Right atrium auricular region (tissue), 2 donors: Measurements from ENCODE around the gene PRR23A. TPM values are rescaled to one million over a fixed set of nuclear protein-coding genes. Genes with fewer than 3 reads are reported as not detected.

Source experiments
- DNase-seq: peaks from one replicate; pipeline ENCODE4 v3.0.0-alpha.2; 2019; ENCODE audit warnings: low spot score
- H3K27ac ChIP-seq, 2 donors: fragments of 200-600 bp; sonication (generic); 1 replicate in 1 of 2; 2 replicates in 1 of 2; pipeline ENCODE4 v1.5.1; 2016 to 2019
- H3K27me3 ChIP-seq, 2 donors: fragments of 200-600 bp; sonication (generic); one replicate each; pipeline versions ENCODE4 v1.5.1 to v1.6.0; 2017 to 2019
- H3K36me3 ChIP-seq: fragments of 200-600 bp; sonication (generic); one replicate; pipeline ENCODE4 v1.5.1; 2016
- H3K4me1 ChIP-seq, 2 donors: fragments of 200-600 bp; sonication (generic); one replicate each; pipeline versions ENCODE4 v1.5.1 to v1.6.0; 2017 to 2019
- H3K4me3 ChIP-seq, 2 donors: fragments of 200-600 bp; sonication (generic); 1 replicate in 1 of 2; 2 replicates in 1 of 2; pipeline ENCODE4 v1.5.1; 2017 to 2019; ENCODE audit warnings: mild to moderate bottlenecking in 1 of 2, moderate library complexity in 1 of 2
- H3K9me3 ChIP-seq, 2 donors: fragments of 200-600 bp; sonication (generic); one replicate each; pipeline ENCODE4 v1.5.1; 2019
- total RNA-seq, 2 donors: library from RNA; depleted of rRNA; stranded (reverse); fragments of >200 nt; gene quantifications; one replicate each; pipeline ENCODE4 v1.1.0, GENCODE V29; 2016
- TF ChIP-seq, protein P1 (sequence below), 2 donors: fragments of 200-600 bp; sonication (generic); IDR thresholded peaks; one replicate each; pipeline ENCODE4 v1.5.1; 2019; ENCODE audit warnings: antibody characterized with exemption in 2 of 2

The PRR23A gene
- total RNA-seq, 2 donors from 2014 or later: not detected

DNA sequence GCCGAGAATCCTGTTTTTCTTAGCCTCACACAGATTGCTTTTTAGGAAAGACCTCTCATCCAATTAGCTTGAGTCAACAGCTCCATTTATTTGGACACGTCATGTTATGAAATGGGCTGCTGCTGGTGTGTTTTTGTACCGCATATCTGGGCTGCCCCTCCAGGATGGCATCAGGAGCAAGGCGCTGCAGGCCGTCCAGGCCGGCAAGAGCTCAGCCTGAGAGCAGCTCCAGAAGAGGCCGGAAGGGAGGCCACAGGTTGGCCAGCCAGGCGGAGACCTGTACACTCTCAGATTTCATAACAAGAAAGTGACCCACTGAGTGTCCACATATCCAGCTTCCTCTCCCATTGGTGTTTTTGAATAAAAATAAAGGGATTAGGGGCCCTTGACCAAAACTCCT is 30.7 kb downstream of the PRR23A start:
- Histone ChIP-seq H3K4me1 (peaks cover 0 to 7% of the 10 kb centered on the region in 2 donors), H3K36me3 (no peaks in the 10 kb centered on the region), H3K27ac (no peak overlapping the region), H3K4me3 (no peak overlapping the region), H3K27me3 (no peaks in the 10 kb centered on the region), H3K9me3 (no peaks in the 10 kb centered on the region)
- TF ChIP-seq, protein P1, sequence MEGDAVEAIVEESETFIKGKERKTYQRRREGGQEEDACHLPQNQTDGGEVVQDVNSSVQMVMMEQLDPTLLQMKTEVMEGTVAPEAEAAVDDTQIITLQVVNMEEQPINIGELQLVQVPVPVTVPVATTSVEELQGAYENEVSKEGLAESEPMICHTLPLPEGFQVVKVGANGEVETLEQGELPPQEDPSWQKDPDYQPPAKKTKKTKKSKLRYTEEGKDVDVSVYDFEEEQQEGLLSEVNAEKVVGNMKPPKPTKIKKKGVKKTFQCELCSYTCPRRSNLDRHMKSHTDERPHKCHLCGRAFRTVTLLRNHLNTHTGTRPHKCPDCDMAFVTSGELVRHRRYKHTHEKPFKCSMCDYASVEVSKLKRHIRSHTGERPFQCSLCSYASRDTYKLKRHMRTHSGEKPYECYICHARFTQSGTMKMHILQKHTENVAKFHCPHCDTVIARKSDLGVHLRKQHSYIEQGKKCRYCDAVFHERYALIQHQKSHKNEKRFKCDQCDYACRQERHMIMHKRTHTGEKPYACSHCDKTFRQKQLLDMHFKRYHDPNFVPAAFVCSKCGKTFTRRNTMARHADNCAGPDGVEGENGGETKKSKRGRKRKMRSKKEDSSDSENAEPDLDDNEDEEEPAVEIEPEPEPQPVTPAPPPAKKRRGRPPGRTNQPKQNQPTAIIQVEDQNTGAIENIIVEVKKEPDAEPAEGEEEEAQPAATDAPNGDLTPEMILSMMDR (IDR thresholded peaks at IDR 0.05): no peak
- no peak for DNase-seq

DNA sequence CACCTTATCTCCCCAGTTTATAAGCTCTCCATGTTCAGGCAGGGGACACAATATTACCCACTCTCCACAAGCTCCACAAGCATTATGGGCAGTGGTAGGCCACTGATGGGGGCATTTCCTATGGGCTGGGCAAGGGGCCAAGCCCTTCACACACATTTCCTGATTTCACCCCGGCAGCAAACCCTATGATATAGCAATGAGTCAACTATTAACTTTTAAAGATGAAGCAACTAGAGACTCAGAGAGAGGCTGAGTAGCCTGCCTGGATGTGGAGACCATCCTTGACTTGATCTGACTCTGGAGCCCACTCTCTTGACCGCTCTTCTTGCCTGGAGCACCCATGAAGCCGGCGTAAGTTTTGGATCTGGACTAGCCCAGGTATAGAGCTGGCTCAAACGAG is 31.6 kb downstream of the PRR23A start:
- Histone ChIP-seq H3K27ac (no peak overlapping the region), H3K4me1 (peaks cover 0 to 1% of the 10 kb centered on the region in 2 donors), H3K27me3 (no peaks in the 10 kb centered on the region), H3K4me3 (no peak overlapping the region), H3K9me3 (no peaks in the 10 kb centered on the region), H3K36me3 (no peaks in the 10 kb centered on the region)
- TF ChIP-seq, protein P1 (IDR thresholded peaks at IDR 0.05): no peak
- DNase-seq: peak; percentile 50

DNA sequence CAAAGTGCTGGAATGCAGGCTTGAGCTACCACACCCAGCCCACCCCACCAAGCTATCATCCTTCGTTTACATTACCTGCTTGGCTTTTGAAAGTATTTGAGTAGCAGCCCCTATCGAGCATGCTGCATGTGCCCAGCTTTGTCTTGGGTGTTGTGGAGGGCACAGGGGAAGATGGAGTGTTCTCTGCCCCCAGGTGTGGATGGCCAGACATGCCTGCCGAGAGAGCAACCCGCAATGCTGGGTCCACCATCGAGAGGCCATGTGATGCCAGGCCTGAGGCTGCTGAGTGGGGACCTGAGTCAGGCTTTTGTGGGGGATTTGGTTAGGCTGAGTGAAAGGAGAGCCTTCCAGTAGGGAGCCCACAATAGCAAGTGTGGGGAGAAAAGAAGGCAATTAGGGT is 33.1 kb downstream of the PRR23A start:
- H3K27me3 ChIP-seq: no peaks in the 10 kb centered on the region
- no peak overlapping the region for H3K27ac ChIP-seq
- TF ChIP-seq, protein P1 (IDR thresholded peaks at IDR 0.05): no peak
- H3K36me3 ChIP-seq: no peaks in the 10 kb centered on the region
- DNase-seq: no peak
- no peak overlapping the region for H3K4me3 ChIP-seq
- H3K4me1 ChIP-seq: no peaks in the 10 kb centered on the region
- H3K9me3 ChIP-seq: no peaks in the 10 kb centered on the region

DNA sequence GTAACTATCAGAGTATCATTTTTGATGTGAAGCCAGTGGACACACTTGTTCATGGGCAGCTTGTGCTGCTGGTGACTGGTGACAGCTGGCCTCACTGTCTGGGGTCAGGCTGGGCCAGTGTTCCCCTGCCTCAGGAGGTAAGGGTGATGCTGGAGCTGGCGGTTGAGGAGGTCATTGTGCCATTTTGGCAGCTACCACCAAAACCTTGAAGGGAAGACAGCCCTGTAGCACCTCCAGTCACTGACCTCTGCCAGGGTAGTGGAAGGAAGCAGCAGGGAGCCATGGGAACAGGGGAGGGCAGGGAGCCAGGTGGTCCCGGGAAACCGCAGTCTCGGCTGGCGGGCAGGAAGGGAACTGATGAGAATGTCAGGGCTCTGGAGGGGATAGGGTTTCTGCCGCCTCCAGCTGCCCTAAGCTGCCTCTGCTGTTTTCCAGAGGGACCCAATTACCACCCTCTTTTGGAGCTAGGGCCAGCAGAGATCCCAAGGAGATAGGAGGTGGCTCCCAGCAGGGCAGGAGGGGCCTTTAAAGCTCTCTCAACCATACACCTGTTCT is 34.2 kb downstream of the PRR23A start:
- H3K27me3 ChIP-seq: no peaks in the 10 kb centered on the region
- peak; percentile 50 for DNase-seq
- no peaks in the 10 kb centered on the region for H3K36me3 ChIP-seq
- no peak overlapping the region for H3K4me3 ChIP-seq
- no peaks in the 10 kb centered on the region for H3K4me1 ChIP-seq
- no peaks in the 10 kb centered on the region for H3K9me3 ChIP-seq
- TF ChIP-seq, protein P1 (IDR thresholded peaks at IDR 0.05): no peak
- H3K27ac ChIP-seq: no peak overlapping the region

DNA sequence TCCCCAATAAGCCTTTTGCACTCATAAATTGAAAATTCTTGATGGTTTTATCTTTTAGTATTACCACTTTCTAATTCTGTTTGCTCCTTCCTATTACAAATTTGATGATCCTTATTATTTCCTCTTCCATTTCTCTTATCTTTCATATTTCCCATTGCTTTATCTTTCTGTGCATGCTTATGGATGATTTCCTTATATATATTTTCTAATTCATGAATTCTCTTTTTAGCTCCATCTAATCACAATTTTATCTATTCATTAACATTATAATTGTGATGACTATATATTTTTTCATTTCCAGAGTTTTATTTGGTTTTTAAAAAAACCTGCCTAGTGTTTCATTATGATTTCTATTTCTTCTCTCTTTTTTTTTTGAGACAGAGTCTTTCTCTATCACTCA is 41.1 kb downstream of the PRR23A start:
- Histone ChIP-seq H3K27me3 (peaks cover 7 to 21% of the 10 kb centered on the region in 2 donors), H3K4me1 (peaks cover 0 to 6% of the 10 kb centered on the region in 2 donors), H3K27ac (no peak overlapping the region), H3K36me3 (no peaks in the 10 kb centered on the region), H3K4me3 (no peak overlapping the region), H3K9me3 (peaks cover 0 to 27% of the 10 kb centered on the region in 2 donors)
- TF ChIP-seq, protein P1 (IDR thresholded peaks at IDR 0.05): no peak
- no peak for DNase-seq

DNA sequence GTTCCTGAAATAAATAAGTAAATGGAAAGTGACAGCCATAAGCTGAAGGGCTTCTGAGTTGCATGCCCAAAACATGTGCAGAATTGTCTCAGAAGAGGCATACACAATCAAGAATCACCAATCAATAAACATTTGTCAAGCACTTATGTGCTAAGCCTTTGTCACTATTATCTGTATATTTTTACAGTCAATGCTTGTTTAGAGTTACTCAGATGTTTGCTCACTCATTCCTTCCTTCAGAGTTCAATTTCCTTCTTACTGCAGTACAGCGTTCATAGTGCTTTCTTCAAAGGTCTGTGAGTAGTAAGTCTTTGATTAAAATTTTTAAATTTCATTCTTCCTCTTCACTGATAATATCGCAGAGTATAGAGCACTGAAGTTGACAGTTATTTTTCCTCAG is 41.8 kb downstream of the PRR23A start:
- peaks cover 0 to 6% of the 10 kb centered on the region in 2 donors for H3K4me1 ChIP-seq
- TF ChIP-seq, protein P1 (IDR thresholded peaks at IDR 0.05): no peak
- H3K36me3 ChIP-seq: no peaks in the 10 kb centered on the region
- peaks cover 0 to 27% of the 10 kb centered on the region in 2 donors for H3K9me3 ChIP-seq
- H3K27me3 ChIP-seq: peaks cover 7 to 21% of the 10 kb centered on the region in 2 donors
- no peak for DNase-seq
- H3K27ac ChIP-seq: no peak overlapping the region
- no peak overlapping the region for H3K4me3 ChIP-seq
